Panc1 (cell line): ENCODE measurements around the gene INPP4A. TPM values are rescaled to one million over a fixed set of nuclear protein-coding genes. Genes with fewer than 3 reads are reported as not detected.

Experiments
- ATAC-seq: fragments of 200-7000 bp; cut with Tn5 transposase; 2 replicates; pipeline ENCODE4 v1.9.1; 2020; ENCODE audit warnings: mild to moderate bottlenecking, moderate library complexity
- BruUV-seq: library from RNA; stranded (reverse); fragments of 400-500 nt; replicated peaks from 2 replicates; lab custom pipeline; 2021; lab: Mats Ljungman, UMichigan
- CTCF ChIA-PET: fragments of 300-600 bp; sonication (Branson Sonifier 250); formaldehyde crosslinking; loops from one replicate; lab custom pipeline; 2022; ENCODE audit warnings: antibody characterized with exemption; lab: Charles Lee
- POLR2A ChIA-PET: fragments of 300-600 bp; sonication (Branson Sonifier 250); formaldehyde crosslinking; loops from one replicate; lab custom pipeline; 2022; ENCODE audit warnings: antibody characterized with exemption; lab: Charles Lee
- DNase-seq: peaks from one replicate; pipeline ENCODE4 v3.0.0-alpha.2; 2010; ENCODE audit warnings: low read depth, low spot score
- H3K27ac ChIP-seq: 2 replicates; pipeline ENCODE4 v1.5.1; 2011; ENCODE audit warnings: mild to moderate bottlenecking, low read length, inconsistent platforms
- H3K27me3 ChIP-seq: fragments of 200-500 bp; sonication (Bioruptor generic); 2 replicates; pipeline ENCODE4 v1.6.0; 2014; ENCODE audit warnings: low read length, inconsistent platforms; ENCODE audit not compliant: control insufficient read depth, insufficient read depth
- H3K36me3 ChIP-seq: fragments of 200-500 bp; sonication (Bioruptor generic); 2 replicates; pipeline ENCODE4 v1.5.1; 2014; ENCODE audit warnings: inconsistent platforms, mild to moderate bottlenecking, low read length, moderate library complexity; ENCODE audit not compliant: control insufficient read depth, insufficient read depth
- H3K4me1 ChIP-seq: 2 replicates; pipeline ENCODE4 v1.5.1; 2011; ENCODE audit warnings: inconsistent platforms, mild to moderate bottlenecking, low read length, moderate library complexity; ENCODE audit not compliant: control insufficient read depth, insufficient read depth
- H3K4me3 ChIP-seq, 2 experiments: 2 replicates each; pipeline ENCODE4 v1.5.1; 2011 to 2012; ENCODE audit warnings: low read depth in 2 of 2, low read length in 2 of 2, mild to moderate bottlenecking in 2 of 2, inconsistent platforms in 1 of 2, moderate library complexity in 1 of 2
- H3K9me3 ChIP-seq: fragments of 200-500 bp; sonication (Bioruptor generic); 2 replicates; pipeline ENCODE4 v1.5.1; 2014; ENCODE audit warnings: low read depth, mild to moderate bottlenecking, inconsistent platforms, low read length, moderate library complexity; ENCODE audit not compliant: control insufficient read depth, insufficient read depth
- POLR2AphosphoS5 ChIP-seq: IDR thresholded peaks from 2 replicates; pipeline ENCODE4 v1.6.1; 2012; ENCODE audit warnings: mild to moderate bottlenecking, low read depth, low read length, moderate library complexity
- REST ChIP-seq, 2 experiments: IDR thresholded peaks; 2 replicates each; pipeline ENCODE4 v1.6.1; 2011 to 2012; ENCODE audit warnings: low read depth in 2 of 2, control low read depth in 1 of 2, low read length in 1 of 2, mild to moderate bottlenecking in 1 of 2, moderate library complexity in 1 of 2; ENCODE audit not compliant: insufficient read depth in 1 of 2
- SIN3A ChIP-seq: IDR thresholded peaks from 2 replicates; pipeline ENCODE4 v1.6.1; 2012; ENCODE audit warnings: low read depth, mild to moderate bottlenecking, low read length, moderate library complexity, borderline replicate concordance; ENCODE audit not compliant: insufficient read depth
- TCF7L2 ChIP-seq: IDR thresholded peaks from 2 replicates; pipeline ENCODE4 v1.6.1; 2011; ENCODE audit warnings: mild to moderate bottlenecking, low read depth, low read length, inconsistent platforms
- in situ Hi-C: cut with HindIII; loops from 2 replicates; pipeline ENCODE4 v1.10.0; 2016; ENCODE audit warnings: low sequenced_read_pairs, low pct_unique_long_range_greater_than_20kb
- intact Hi-C: fragments of 100-400 bp; cut with micrococcal nuclease; formaldehyde crosslinking; loops from one replicate; pipeline ENCODE4 v1.10.0; 2022; ENCODE audit not compliant: unreplicated experiment
- total RNA-seq: library from RNA; stranded (reverse); gene quantifications from one replicate; pipeline ENCODE4 v1.2.1, GENCODE V29; 2021; ENCODE audit not compliant: unreplicated experiment
- TF ChIP-seq, protein P1 (sequence below): fragments of 450-650 bp; IDR thresholded peaks from 2 replicates; pipeline ENCODE4 v1.5.1; 2017; ENCODE audit warnings: mild to moderate bottlenecking

Gene INPP4A
- total RNA-seq, 1 experiment from 2014 or later, result 22.9 TPM

GRCh38 chr2:98419977-98420725 is 24.5 kb upstream of the INPP4A start:
- POLR2A ChIA-PET, result no interaction called here
- BruUV-seq, result no TSS peak
- peaks cover 6% of the 10 kb centered on the region; the same call in 1 of the 2 replicates for H3K9me3 ChIP-seq
- intact Hi-C loops (no loop called here), in situ Hi-C loops (no loop called here)
- no peaks in the 10 kb centered on the region for H3K27me3 ChIP-seq
- ATAC-seq, result no peak
- no peak for DNase-seq
- CTCF ChIA-PET, result no interaction called here
- H3K4me3 ChIP-seq, result no peak overlapping the region
- no peak overlapping the region for H3K27ac ChIP-seq
- no peaks in the 10 kb centered on the region for H3K4me1 ChIP-seq
- TF ChIP-seq TCF7L2 (no peak), SIN3A (no peak), POLR2AphosphoS5 (no peak), REST (IDR thresholded peaks at IDR 0.05; ENCODE audit: insufficient read depth in 1 of 2, low read depth in 2 of 2, low read length in 1 of 2) (no peak)
- TF ChIP-seq, protein P1, sequence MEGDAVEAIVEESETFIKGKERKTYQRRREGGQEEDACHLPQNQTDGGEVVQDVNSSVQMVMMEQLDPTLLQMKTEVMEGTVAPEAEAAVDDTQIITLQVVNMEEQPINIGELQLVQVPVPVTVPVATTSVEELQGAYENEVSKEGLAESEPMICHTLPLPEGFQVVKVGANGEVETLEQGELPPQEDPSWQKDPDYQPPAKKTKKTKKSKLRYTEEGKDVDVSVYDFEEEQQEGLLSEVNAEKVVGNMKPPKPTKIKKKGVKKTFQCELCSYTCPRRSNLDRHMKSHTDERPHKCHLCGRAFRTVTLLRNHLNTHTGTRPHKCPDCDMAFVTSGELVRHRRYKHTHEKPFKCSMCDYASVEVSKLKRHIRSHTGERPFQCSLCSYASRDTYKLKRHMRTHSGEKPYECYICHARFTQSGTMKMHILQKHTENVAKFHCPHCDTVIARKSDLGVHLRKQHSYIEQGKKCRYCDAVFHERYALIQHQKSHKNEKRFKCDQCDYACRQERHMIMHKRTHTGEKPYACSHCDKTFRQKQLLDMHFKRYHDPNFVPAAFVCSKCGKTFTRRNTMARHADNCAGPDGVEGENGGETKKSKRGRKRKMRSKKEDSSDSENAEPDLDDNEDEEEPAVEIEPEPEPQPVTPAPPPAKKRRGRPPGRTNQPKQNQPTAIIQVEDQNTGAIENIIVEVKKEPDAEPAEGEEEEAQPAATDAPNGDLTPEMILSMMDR, result no peak
- H3K36me3 ChIP-seq, result no peaks in the 10 kb centered on the region

GRCh38 chr2:98422449-98422848 is 22.2 kb upstream of the INPP4A start:
- POLR2A ChIA-PET, result no interaction called here
- DNase-seq, result no peak
- Histone ChIP-seq H3K27me3 (peaks cover 4% of the 10 kb centered on the region; the same call in 1 of the 2 replicates), H3K9me3 (peaks cover 6% of the 10 kb centered on the region; the same call in 1 of the 2 replicates), H3K4me3 (no peak overlapping the region), H3K27ac (no peak overlapping the region), H3K36me3 (no peaks in the 10 kb centered on the region), H3K4me1 (no peaks in the 10 kb centered on the region)
- in situ Hi-C loops, result no loop called here
- intact Hi-C loops, result no loop called here
- TF ChIP-seq POLR2AphosphoS5 (no peak), REST (IDR thresholded peaks at IDR 0.05; ENCODE audit: insufficient read depth in 1 of 2, low read depth in 2 of 2, low read length in 1 of 2) (no peak), SIN3A (no peak), TCF7L2 (no peak)
- TF ChIP-seq, protein P1, result no peak
- CTCF ChIA-PET, result no interaction called here
- BruUV-seq, result no TSS peak
- ATAC-seq, result no peak
